Endodermal cell (in vitro differentiated cells): ENCODE results near the gene FBXW12. TPM values are rescaled to one million over a fixed set of nuclear protein-coding genes. Genes with fewer than 3 reads are reported as not detected.

Experiments used
- DNase-seq: peaks from one replicate; pipeline ENCODE4 v3.0.0-alpha.2; 2017
- H3K27ac ChIP-seq: 2 replicates; pipeline ENCODE4 v1.5.1; 2013; ENCODE audit warnings: mild to moderate bottlenecking, low read depth, low read length, moderate library complexity
- H3K27me3 ChIP-seq: 2 replicates; pipeline ENCODE4 v1.6.1; 2013; ENCODE audit warnings: mild to moderate bottlenecking, low read length, moderate library complexity; ENCODE audit not compliant: insufficient read depth, control insufficient read depth, poor library complexity, severe bottlenecking
- H3K36me3 ChIP-seq: 2 replicates; pipeline ENCODE4 v1.7.0; 2013; ENCODE audit warnings: mild to moderate bottlenecking, low read length, moderate library complexity; ENCODE audit not compliant: control insufficient read depth, insufficient read depth
- H3K4me1 ChIP-seq: one replicate; pipeline ENCODE4 v1.7.0; 2013; ENCODE audit warnings: low read length; ENCODE audit not compliant: control insufficient read depth, insufficient read depth
- H3K4me3 ChIP-seq: 2 replicates; pipeline ENCODE4 v1.5.1; 2013; ENCODE audit warnings: mild to moderate bottlenecking, low read length, moderate library complexity
- H3K9ac ChIP-seq: 2 replicates; pipeline ENCODE4 v1.6.1; 2013; ENCODE audit warnings: mild to moderate bottlenecking, low read length, moderate library complexity; ENCODE audit not compliant: poor library complexity, severe bottlenecking; ENCODE audit errors: extremely low read depth
- H3K9me3 ChIP-seq: 2 replicates; pipeline ENCODE4 v1.6.1; 2013; ENCODE audit warnings: mild to moderate bottlenecking, low read length, moderate library complexity; ENCODE audit not compliant: control insufficient read depth
- H3K27ac Mint-ChIP-seq: 2 replicates; pipeline ENCODE4 v1.8.0; 2020; ENCODE audit warnings: mixed read lengths
- H3K27me3 Mint-ChIP-seq: 2 replicates; pipeline ENCODE4 v1.8.0; 2021; ENCODE audit warnings: mild to moderate bottlenecking, mixed read lengths; ENCODE audit not compliant: insufficient read depth
- H3K36me3 Mint-ChIP-seq: 2 replicates; pipeline ENCODE4 v1.8.0; 2020; ENCODE audit warnings: low read depth, mixed read lengths
- H3K4me1 Mint-ChIP-seq: 2 replicates; pipeline ENCODE4 v1.8.0; 2020; ENCODE audit warnings: mixed read lengths
- H3K4me3 Mint-ChIP-seq: 2 replicates; pipeline ENCODE4 v1.8.0; 2020; ENCODE audit warnings: mild to moderate bottlenecking, moderate library complexity, mixed read lengths
- H3K9me3 Mint-ChIP-seq: 2 replicates; pipeline ENCODE4 v1.8.0; 2020; ENCODE audit warnings: mild to moderate bottlenecking, mixed read lengths
- CTCF ChIP-seq: fragments of 200-600 bp; sonication (generic); conservative IDR thresholded peaks from 2 replicates; pipeline ENCODE4 v1.5.0; 2021; ENCODE audit warnings: antibody characterized with exemption, mild to moderate bottlenecking
- WGBS, 2 experiments: methylation state at CpG; one replicate each; pipeline versions ENCODE4 v1.1.5 to v1.1.7; 2013; ENCODE audit warnings: missing lambda C conversion rate in 2 of 2, mixed read lengths in 1 of 2; ENCODE audit not compliant: insufficient coverage in 1 of 2, insufficient read length in 1 of 2; 5-methylcytosine and 5-hydroxymethylcytosine counted together
- total RNA-seq, 2 donors: library from RNA; stranded (reverse); fragmentation: NEBNext Ultra II Directional in 1 of 2; extraction: Animal tissue kit (Norgen Biotek cat#: 25700) in 1 of 2; gene quantifications; 2 replicates in 1 of 2; 3 replicates in 1 of 2; pipeline ENCODE4 v1.2.1, GENCODE V29; 2021

Gene FBXW12
- total RNA-seq, 2 donors from 2014 or later: 0.13 to 1.4 TPM

GRCh38 chr3:48419149-48419548 is 47.1 kb downstream of the FBXW12 start:
- no peaks in the 10 kb centered on the region for H3K4me1 Mint-ChIP-seq

DNA sequence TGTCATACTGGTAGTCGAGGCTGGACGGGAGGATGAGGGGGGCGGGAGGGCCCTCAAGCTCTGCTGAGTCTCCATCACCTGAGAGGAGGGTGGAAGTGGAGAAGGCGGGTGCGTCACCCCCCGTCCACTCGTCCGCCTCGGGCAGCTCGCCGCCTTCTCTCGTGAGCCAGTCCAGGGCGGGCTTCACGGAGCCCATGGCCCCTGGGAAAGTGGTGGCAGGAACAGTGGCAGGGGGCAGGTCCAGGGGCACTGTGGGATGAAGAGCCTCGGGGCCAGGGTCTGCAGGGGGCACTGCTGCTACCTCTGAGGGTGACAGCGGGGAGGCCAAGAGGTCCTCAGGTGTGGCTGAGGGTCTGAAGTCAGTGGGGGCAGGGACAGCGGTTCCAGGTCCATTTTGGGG is 47.6 kb downstream of the FBXW12 start:
- Mint-ChIP-seq H3K36me3 (peaks cover 50% of the 10 kb centered on the region), H3K9me3 (no peaks in the 10 kb centered on the region), H3K4me3 (no peak overlapping the region), H3K27ac (no peak overlapping the region), H3K27me3 (no peaks in the 10 kb centered on the region), H3K4me1 (no peaks in the 10 kb centered on the region)
- Histone ChIP-seq H3K9ac (no peak overlapping the region), H3K27me3 (no peaks in the 10 kb centered on the region), H3K4me3 (no peak overlapping the region), H3K4me1 (no peaks in the 10 kb centered on the region), H3K9me3 (no peaks in the 10 kb centered on the region), H3K27ac (no peak overlapping the region), H3K36me3 (peaks cover 25% of the 10 kb centered on the region)
- DNase-seq: no peak
- 94 to 100% methylated on average over 8 to 17 of the region's 17 CpGs for WGBS, 2 experiments
- TF ChIP-seq CTCF: no peak

More at GRCh38 chr3:48419149-48419548, 47.1 kb downstream of the FBXW12 start:
- Mint-ChIP-seq H3K4me3 (no peak overlapping the region), H3K9me3 (no peaks in the 10 kb centered on the region), H3K36me3 (peaks cover 53% of the 10 kb centered on the region), H3K27ac (no peak overlapping the region), H3K27me3 (no peaks in the 10 kb centered on the region)
- Histone ChIP-seq H3K9ac (no peak overlapping the region), H3K27me3 (no peaks in the 10 kb centered on the region), H3K9me3 (no peaks in the 10 kb centered on the region), H3K4me1 (no peaks in the 10 kb centered on the region), H3K4me3 (no peak overlapping the region), H3K36me3 (peaks cover 29% of the 10 kb centered on the region), H3K27ac (no peak overlapping the region)
- DNase-seq: no peak
- 94 to 97% methylated on average over 6 to 9 of the region's 9 CpGs for WGBS, 2 experiments
- TF ChIP-seq CTCF: no peak

DNA sequence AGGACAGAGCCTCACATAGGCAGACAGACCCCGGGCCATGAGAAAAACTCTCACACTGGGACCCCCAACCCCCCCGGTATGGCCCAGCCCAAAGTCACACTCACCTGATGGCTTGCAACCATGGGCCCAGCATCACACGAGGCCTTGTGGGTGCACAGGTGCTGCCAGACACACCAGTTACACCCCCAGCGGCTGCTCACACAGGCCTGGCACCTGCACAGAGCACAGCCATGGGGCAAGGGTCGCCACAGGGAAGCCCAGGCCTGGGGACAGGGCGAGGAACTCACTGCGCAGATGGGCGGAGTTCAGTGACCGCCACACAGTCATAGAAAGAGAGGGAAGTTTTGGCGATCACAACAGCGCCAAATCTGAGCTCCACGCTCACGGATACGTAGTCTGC is 48.5 kb downstream of the FBXW12 start:
- peaks cover 16% of the 10 kb centered on the region for H3K36me3 ChIP-seq
- no peak overlapping the region for H3K4me3 ChIP-seq
- Mint-ChIP-seq H3K36me3 (peaks cover 44% of the 10 kb centered on the region), H3K4me3 (no peak overlapping the region), H3K27me3 (no peaks in the 10 kb centered on the region), H3K27ac (peak overlapping the region; percentile 7), H3K9me3 (no peaks in the 10 kb centered on the region), H3K4me1 (peaks cover 6% of the 10 kb centered on the region)
- H3K27me3 ChIP-seq: no peaks in the 10 kb centered on the region
- no peak overlapping the region for H3K27ac ChIP-seq
- H3K4me1 ChIP-seq: no peaks in the 10 kb centered on the region
- no peak overlapping the region for H3K9ac ChIP-seq
- no peaks in the 10 kb centered on the region for H3K9me3 ChIP-seq
- TF ChIP-seq CTCF: no peak
- 95 to 97% methylated on average over 14 of the region's 14 CpGs for WGBS, 2 experiments
- DNase-seq: no peak
